Hepatocyte (in vitro differentiated cells): ENCODE results near the gene ALDH1B1. TPM values are rescaled to one million over a fixed set of nuclear protein-coding genes. Genes with fewer than 3 reads are reported as not detected.

ENCODE experiments used
- DNase-seq: peaks from one replicate; pipeline ENCODE4 v3.0.0-alpha.2; 2016; ENCODE audit warnings: low spot score
- H2AFZ ChIP-seq: fragments of 200-600 bp; sonication (generic); 2 replicates; pipeline ENCODE4 v1.6.0; 2016; ENCODE audit warnings: antibody characterized with exemption, mild to moderate bottlenecking
- H3K27ac ChIP-seq: fragments of 200-600 bp; sonication (generic); 2 replicates; pipeline ENCODE4 v1.5.1; 2016; ENCODE audit warnings: mild to moderate bottlenecking
- H3K27me3 ChIP-seq: fragments of 200-600 bp; sonication (generic); 2 replicates; pipeline ENCODE4 v1.6.1; 2016
- H3K36me3 ChIP-seq: fragments of 200-600 bp; sonication (generic); replicated peaks from 2 replicates; pipeline ENCODE4 v1.5.1; 2016; ENCODE audit warnings: low read depth; ENCODE audit not compliant: insufficient read depth
- H3K4me1 ChIP-seq: fragments of 200-600 bp; sonication (generic); 2 replicates; pipeline ENCODE4 v1.5.1; 2016; ENCODE audit warnings: mild to moderate bottlenecking, moderate library complexity; ENCODE audit not compliant: insufficient read depth
- H3K4me2 ChIP-seq: fragments of 200-600 bp; sonication (generic); 2 replicates; pipeline ENCODE4 v1.6.0; 2016
- H3K4me3 ChIP-seq: fragments of 200-600 bp; sonication (generic); 2 replicates; pipeline ENCODE4 v1.5.1; 2016; ENCODE audit warnings: mild to moderate bottlenecking
- H3K79me2 ChIP-seq: fragments of 200-600 bp; sonication (generic); 2 replicates; pipeline ENCODE4 v1.6.0; 2017; ENCODE audit warnings: mild to moderate bottlenecking
- H3K9me2 ChIP-seq: fragments of 200-600 bp; sonication (generic); replicated peaks from 2 replicates; pipeline ENCODE4 v1.6.0; 2017; ENCODE audit warnings: mild to moderate bottlenecking; ENCODE audit not compliant: insufficient read depth
- H3K9me3 ChIP-seq: fragments of 200-600 bp; sonication (generic); 2 replicates; pipeline ENCODE4 v1.5.1; 2016; ENCODE audit warnings: low read depth, mild to moderate bottlenecking
- H4K20me1 ChIP-seq: fragments of 200-600 bp; sonication (generic); 2 replicates; pipeline ENCODE4 v1.6.0; 2016; ENCODE audit warnings: mild to moderate bottlenecking; ENCODE audit not compliant: insufficient read depth, poor library complexity, severe bottlenecking
- CTCF ChIP-seq: fragments of 200-600 bp; sonication (generic); IDR thresholded peaks from 2 replicates; pipeline ENCODE4 v1.5.1; 2016; ENCODE audit warnings: antibody characterized with exemption, mild to moderate bottlenecking; ENCODE audit not compliant: poor library complexity
- EZH2 ChIP-seq: fragments of 200-600 bp; sonication (generic); IDR thresholded peaks from 2 replicates; pipeline ENCODE4 v1.6.1; 2016; ENCODE audit warnings: antibody characterized with exemption, mild to moderate bottlenecking, borderline replicate concordance
- EZH2phosphoT487 ChIP-seq: fragments of 200-600 bp; sonication (generic); IDR thresholded peaks from one replicate; pipeline ENCODE4 v1.6.1; 2018; ENCODE audit warnings: antibody characterized with exemption, mild to moderate bottlenecking, low read depth, moderate library complexity; ENCODE audit not compliant: unreplicated experiment, severe bottlenecking
- WGBS: methylation state at CpG from one replicate; pipeline ENCODE4 v1.1.6; 2016; ENCODE audit warnings: low lambda C conversion rate; ENCODE audit errors: missing lambda C conversion rate; 5-methylcytosine and 5-hydroxymethylcytosine counted together
- polyA plus RNA-seq: library from polyadenylated mRNA; unstranded; fragments of >200 nt; fragmentation: Nextera tagmentation; extraction: Ambion mirVana; gene quantifications from 2 replicates; pipeline ENCODE4 v1.2.1, GENCODE V29; 2016
- total RNA-seq: library from RNA; depleted of rRNA; stranded (reverse); fragments of >200 nt; gene quantifications from 2 replicates; pipeline ENCODE4 v1.2.3, GENCODE V29; 2014

Gene ALDH1B1
- total and polyA plus RNA-seq, 2 experiments from 2014 or later: 30.9 to 45.8 TPM

DNA sequence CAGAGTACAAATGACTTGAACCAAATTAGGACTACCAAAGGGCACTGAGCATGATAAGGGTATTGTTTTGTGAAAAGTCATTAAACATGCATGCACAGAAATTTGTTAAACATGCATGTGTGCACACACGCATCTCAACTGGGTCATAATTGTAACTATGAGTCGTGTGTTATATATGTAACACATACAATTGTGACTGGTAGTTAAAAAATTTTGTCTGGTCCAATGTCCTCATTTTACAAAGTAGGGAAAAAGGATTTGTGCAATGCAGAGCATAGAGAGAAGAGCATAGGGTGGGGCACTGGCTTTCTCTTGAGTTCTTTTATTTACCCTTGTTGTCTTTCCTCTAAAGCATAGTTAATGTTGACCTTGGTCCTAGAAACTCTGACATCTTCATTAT lies 51.1 kb downstream of the ALDH1B1 start:
- Histone ChIP-seq H3K9me2 (no peaks in the 10 kb centered on the region), H3K27me3 (no peaks in the 10 kb centered on the region), H3K27ac (peak overlapping the region; percentile 48), H3K36me3 (no peaks in the 10 kb centered on the region), H4K20me1 (no peaks in the 10 kb centered on the region), H3K4me3 (no peak overlapping the region), H3K4me1 (peaks cover 15% of the 10 kb centered on the region), H3K4me2 (peak overlapping the region; percentile 38), H3K79me2 (no peaks in the 10 kb centered on the region), H3K9me3 (no peaks in the 10 kb centered on the region), H2AFZ (no peak overlapping the region)
- 71% methylated on average over 2 of the region's 2 CpGs for WGBS
- no peak for DNase-seq
- TF ChIP-seq EZH2 (no peak), CTCF (no peak), EZH2phosphoT487 (no peak)

- H3K79me2 ChIP-seq: no peaks in the 10 kb centered on the region
- H3K4me2 ChIP-seq: no peak overlapping the region
- DNase-seq: no peak
- no peak overlapping the region for H3K4me3 ChIP-seq
- no peaks in the 10 kb centered on the region for H3K27me3 ChIP-seq
- TF ChIP-seq EZH2phosphoT487: no peak
- H3K27ac ChIP-seq: no peak overlapping the region
- H3K9me3 ChIP-seq: no peaks in the 10 kb centered on the region
- no peaks in the 10 kb centered on the region for H4K20me1 ChIP-seq
- H2AFZ ChIP-seq: no peak overlapping the region
- no peaks in the 10 kb centered on the region for H3K36me3 ChIP-seq
- 84% methylated on average over 11 of the region's 11 CpGs for WGBS
- H3K4me1 ChIP-seq: peaks cover 15% of the 10 kb centered on the region
- no peaks in the 10 kb centered on the region for H3K9me2 ChIP-seq
Measured at GRCh38 chr9:38445154-38446043, 52.9 kb downstream of the ALDH1B1 start.

- Histone ChIP-seq H4K20me1 (no peaks in the 10 kb centered on the region), H2AFZ (no peak overlapping the region), H3K9me2 (no peaks in the 10 kb centered on the region), H3K36me3 (no peaks in the 10 kb centered on the region), H3K4me2 (no peak overlapping the region), H3K27ac (no peak overlapping the region), H3K79me2 (no peaks in the 10 kb centered on the region), H3K4me3 (no peak overlapping the region), H3K9me3 (no peaks in the 10 kb centered on the region), H3K4me1 (peaks cover 12% of the 10 kb centered on the region), H3K27me3 (no peaks in the 10 kb centered on the region)
- no peak for DNase-seq
- TF ChIP-seq CTCF: no peak
- WGBS: no CpG with 5 or more reads among the region's 1 CpG
Measured at GRCh38 chr9:38447703-38448102, 55.2 kb downstream of the ALDH1B1 start.

Other genes starting within 250 kb of the ALDH1B1 start
- 4.0 and 9.8 TPM in 2 replicates for gene IGFBPL1, start 31.8 kb downstream of the ALDH1B1 start, total RNA-seq
- gene IGFBPL1, start 31.8 kb downstream of the ALDH1B1 start, polyA plus RNA-seq: 2.5 and 6.4 TPM in 2 replicates
- gene ANKRD18A, start 227.9 kb downstream of the ALDH1B1 start, total RNA-seq: 0.08 and 0.53 TPM in 2 replicates
- 0.36 and 0.59 TPM in 2 replicates for gene ANKRD18A, start 227.9 kb downstream of the ALDH1B1 start, polyA plus RNA-seq